ENCODE measurements around the gene GREB1L.

GREB1L gene

GRCh38 chr18:21330122-21330701 lies 88.2 kb downstream of the GREB1L start:
- Histone ChIP-seq H3K4me1 (ENCODE audit: control insufficient read depth, insufficient read depth, low read length) (peaks cover 37% of the 10 kb centered on the region), H3K27me3 (ENCODE audit: control insufficient read depth, insufficient read depth, low read length) (0 out of 2 replicates have a peak, but pooled peaks cover 3% of the 10 kb centered on the region), H3K9ac (ENCODE audit: low read depth, low read length) (no peak overlapping the region), H3K27ac (ENCODE audit: low read depth, low read length) (no peak overlapping the region), H3K9me3 (ENCODE audit: control insufficient read depth, insufficient read depth, low read length) (no peaks in the 10 kb centered on the region), H3K4me3 (ENCODE audit: low read depth, low read length) (no peak overlapping the region), H3K36me3 (ENCODE audit: control insufficient read depth, insufficient read depth, low read length) (no peaks in the 10 kb centered on the region)

GRCh38 chr18:21331065-21331464 lies 89.0 kb downstream of the GREB1L start:
- H3K9ac ChIP-seq (ENCODE audit: low read depth, low read length) = no peak overlapping the region
- peaks cover 37% of the 10 kb centered on the region for H3K4me1 ChIP-seq (ENCODE audit: control insufficient read depth, insufficient read depth, low read length)
- H3K36me3 ChIP-seq (ENCODE audit: control insufficient read depth, insufficient read depth, low read length) = no peaks in the 10 kb centered on the region
- H3K27me3 ChIP-seq (ENCODE audit: control insufficient read depth, insufficient read depth, low read length) = 0 out of 2 replicates have a peak, but pooled peaks cover 3% of the 10 kb centered on the region
- no peak overlapping the region for H3K27ac ChIP-seq (ENCODE audit: low read depth, low read length)
- H3K9me3 ChIP-seq (ENCODE audit: control insufficient read depth, insufficient read depth, low read length) = no peaks in the 10 kb centered on the region
- H3K4me3 ChIP-seq (ENCODE audit: low read depth, low read length) = no peak overlapping the region

- no peak overlapping the region for H3K27ac ChIP-seq (ENCODE audit: low read depth, low read length)
- no peaks in the 10 kb centered on the region for H3K36me3 ChIP-seq (ENCODE audit: control insufficient read depth, insufficient read depth, low read length)
- H3K27me3 ChIP-seq (ENCODE audit: control insufficient read depth, insufficient read depth, low read length) = no peaks in the 10 kb centered on the region
- peaks cover 4% of the 10 kb centered on the region for H3K4me1 ChIP-seq (ENCODE audit: control insufficient read depth, insufficient read depth, low read length)
- H3K4me3 ChIP-seq (ENCODE audit: low read depth, low read length) = no peak overlapping the region
- no peaks in the 10 kb centered on the region for H3K9me3 ChIP-seq (ENCODE audit: control insufficient read depth, insufficient read depth, low read length)
- H3K9ac ChIP-seq (ENCODE audit: low read depth, low read length) = no peak overlapping the region
These were observed 94.0 kb downstream of the GREB1L start for GRCh38 chr18:21335927-21336488.

GRCh38 chr18:21336846-21337245 lies 94.8 kb downstream of the GREB1L start:
- peaks cover 7% of the 10 kb centered on the region; the same call in 1 of the 2 replicates for H3K4me1 ChIP-seq (ENCODE audit: control insufficient read depth, insufficient read depth, low read length)
- no peak overlapping the region for H3K9ac ChIP-seq (ENCODE audit: low read depth, low read length)
- H3K9me3 ChIP-seq (ENCODE audit: control insufficient read depth, insufficient read depth, low read length) = no peaks in the 10 kb centered on the region
- no peaks in the 10 kb centered on the region for H3K27me3 ChIP-seq (ENCODE audit: control insufficient read depth, insufficient read depth, low read length)
- no peak overlapping the region for H3K27ac ChIP-seq (ENCODE audit: low read depth, low read length)
- no peaks in the 10 kb centered on the region for H3K36me3 ChIP-seq (ENCODE audit: control insufficient read depth, insufficient read depth, low read length)
- no peak overlapping the region for H3K4me3 ChIP-seq (ENCODE audit: low read depth, low read length)

GRCh38 chr18:21341141-21341540 lies 99.1 kb downstream of the GREB1L start:
- Histone ChIP-seq H3K27me3 (ENCODE audit: control insufficient read depth, insufficient read depth, low read length) (no peaks in the 10 kb centered on the region; the same call in 1 of the 2 replicates), H3K27ac (ENCODE audit: low read depth, low read length) (no peak overlapping the region), H3K4me1 (ENCODE audit: control insufficient read depth, insufficient read depth, low read length) (peaks cover 20% of the 10 kb centered on the region), H3K9me3 (ENCODE audit: control insufficient read depth, insufficient read depth, low read length) (no peaks in the 10 kb centered on the region), H3K9ac (ENCODE audit: low read depth, low read length) (no peak overlapping the region), H3K4me3 (ENCODE audit: low read depth, low read length) (no peak overlapping the region), H3K36me3 (ENCODE audit: control insufficient read depth, insufficient read depth, low read length) (no peaks in the 10 kb centered on the region)

GRCh38 chr18:21342372-21342771 lies 100.3 kb downstream of the GREB1L start:
- Histone ChIP-seq H3K4me3 (ENCODE audit: low read depth, low read length) (no peak overlapping the region), H3K36me3 (ENCODE audit: control insufficient read depth, insufficient read depth, low read length) (no peaks in the 10 kb centered on the region), H3K9ac (ENCODE audit: low read depth, low read length) (no peak overlapping the region), H3K9me3 (ENCODE audit: control insufficient read depth, insufficient read depth, low read length) (no peaks in the 10 kb centered on the region), H3K27me3 (ENCODE audit: control insufficient read depth, insufficient read depth, low read length) (no peaks in the 10 kb centered on the region; the same call in 1 of the 2 replicates), H3K27ac (ENCODE audit: low read depth, low read length) (peak overlapping the region; percentile 60), H3K4me1 (ENCODE audit: control insufficient read depth, insufficient read depth, low read length) (peaks cover 20% of the 10 kb centered on the region)

GRCh38 chr18:21344860-21345259 lies 102.8 kb downstream of the GREB1L start:
- no peak overlapping the region for H3K9ac ChIP-seq (ENCODE audit: low read depth, low read length)
- no peaks in the 10 kb centered on the region for H3K36me3 ChIP-seq (ENCODE audit: control insufficient read depth, insufficient read depth, low read length)
- no peaks in the 10 kb centered on the region; the same call in 1 of the 2 replicates for H3K27me3 ChIP-seq (ENCODE audit: control insufficient read depth, insufficient read depth, low read length)
- no peak overlapping the region for H3K4me3 ChIP-seq (ENCODE audit: low read depth, low read length)
- H3K27ac ChIP-seq (ENCODE audit: low read depth, low read length) = no peak overlapping the region
- H3K9me3 ChIP-seq (ENCODE audit: control insufficient read depth, insufficient read depth, low read length) = peaks cover 2% of the 10 kb centered on the region; the same call in 1 of the 2 replicates
- peaks cover 20% of the 10 kb centered on the region for H3K4me1 ChIP-seq (ENCODE audit: control insufficient read depth, insufficient read depth, low read length)

GRCh38 chr18:21345840-21346239 lies 103.8 kb downstream of the GREB1L start:
- peaks cover 2% of the 10 kb centered on the region; the same call in 1 of the 2 replicates for H3K9me3 ChIP-seq (ENCODE audit: control insufficient read depth, insufficient read depth, low read length)
- H3K27me3 ChIP-seq (ENCODE audit: control insufficient read depth, insufficient read depth, low read length) = no peaks in the 10 kb centered on the region; the same call in 1 of the 2 replicates
- no peak overlapping the region for H3K9ac ChIP-seq (ENCODE audit: low read depth, low read length)

GRCh38 chr18:21359746-21360145 lies 117.7 kb downstream of the GREB1L start:
- H3K4me1 ChIP-seq (ENCODE audit: control insufficient read depth, insufficient read depth, low read length) = peaks cover 37% of the 10 kb centered on the region
- H3K9me3 ChIP-seq (ENCODE audit: control insufficient read depth, insufficient read depth, low read length) = no peaks in the 10 kb centered on the region
- no peak overlapping the region for H3K4me3 ChIP-seq (ENCODE audit: low read depth, low read length)
- no peaks in the 10 kb centered on the region for H3K27me3 ChIP-seq (ENCODE audit: control insufficient read depth, insufficient read depth, low read length)
- no peaks in the 10 kb centered on the region for H3K36me3 ChIP-seq (ENCODE audit: control insufficient read depth, insufficient read depth, low read length)
- no peak overlapping the region for H3K9ac ChIP-seq (ENCODE audit: low read depth, low read length)
- H3K27ac ChIP-seq (ENCODE audit: low read depth, low read length) = no peak overlapping the region

More at GRCh38 chr18:21345840-21346239, 103.8 kb downstream of the GREB1L start:
- Histone ChIP-seq H3K4me1 (ENCODE audit: control insufficient read depth, insufficient read depth, low read length) (peaks cover 20% of the 10 kb centered on the region), H3K36me3 (ENCODE audit: control insufficient read depth, insufficient read depth, low read length) (no peaks in the 10 kb centered on the region), H3K4me3 (ENCODE audit: low read depth, low read length) (no peak overlapping the region), H3K27ac (ENCODE audit: low read depth, low read length) (no peak overlapping the region)

GRCh38 chr18:21361307-21361880 lies 119.4 kb downstream of the GREB1L start:
- peaks cover 41% of the 10 kb centered on the region for H3K4me1 ChIP-seq (ENCODE audit: control insufficient read depth, insufficient read depth, low read length)
- no peaks in the 10 kb centered on the region for H3K27me3 ChIP-seq (ENCODE audit: control insufficient read depth, insufficient read depth, low read length)
- no peak overlapping the region for H3K27ac ChIP-seq (ENCODE audit: low read depth, low read length)
- H3K9me3 ChIP-seq (ENCODE audit: control insufficient read depth, insufficient read depth, low read length) = no peaks in the 10 kb centered on the region
- no peak overlapping the region for H3K9ac ChIP-seq (ENCODE audit: low read depth, low read length)
- no peak overlapping the region for H3K4me3 ChIP-seq (ENCODE audit: low read depth, low read length)
- no peaks in the 10 kb centered on the region for H3K36me3 ChIP-seq (ENCODE audit: control insufficient read depth, insufficient read depth, low read length)

GRCh38 chr18:21362831-21363230 lies 120.8 kb downstream of the GREB1L start:
- H3K9me3 ChIP-seq (ENCODE audit: control insufficient read depth, insufficient read depth, low read length) = no peaks in the 10 kb centered on the region
- H3K9ac ChIP-seq (ENCODE audit: low read depth, low read length) = no peak overlapping the region
- no peaks in the 10 kb centered on the region for H3K36me3 ChIP-seq (ENCODE audit: control insufficient read depth, insufficient read depth, low read length)
- H3K27me3 ChIP-seq (ENCODE audit: control insufficient read depth, insufficient read depth, low read length) = no peaks in the 10 kb centered on the region
- H3K27ac ChIP-seq (ENCODE audit: low read depth, low read length) = no peak overlapping the region
- H3K4me1 ChIP-seq (ENCODE audit: control insufficient read depth, insufficient read depth, low read length) = peaks cover 54% of the 10 kb centered on the region
- H3K4me3 ChIP-seq (ENCODE audit: low read depth, low read length) = no peak overlapping the region
